Smooth muscle cell (in vitro differentiated cells): ENCODE results near the gene CXCL5. TPM values are rescaled to one million over a fixed set of nuclear protein-coding genes. Genes with fewer than 3 reads are reported as not detected.

Experiments
- DNase-seq: peaks from one replicate; lab custom pipeline; 2025; ENCODE audit not compliant: unreplicated experiment; lab: John Stamatoyannopoulos, UW
- H2AFZ ChIP-seq: fragments of 200-600 bp; sonication (generic); 2 replicates; pipeline ENCODE4 v1.6.0; 2016; ENCODE audit warnings: antibody characterized with exemption, low read depth, mild to moderate bottlenecking
- H3F3A ChIP-seq: fragments of 200-600 bp; sonication (generic); 2 replicates; pipeline ENCODE4 v1.6.0; 2017; ENCODE audit warnings: antibody characterized with exemption, low read depth
- H3K27ac ChIP-seq: fragments of 200-600 bp; sonication (generic); 2 replicates; pipeline ENCODE4 v1.5.1; 2016; ENCODE audit warnings: low read depth, mild to moderate bottlenecking
- H3K27me3 ChIP-seq: fragments of 200-600 bp; sonication (generic); 2 replicates; pipeline ENCODE4 v1.6.1; 2016; ENCODE audit warnings: low read depth, mild to moderate bottlenecking
- H3K36me3 ChIP-seq: fragments of 200-600 bp; sonication (generic); 2 replicates; pipeline ENCODE4 v1.5.1; 2016; ENCODE audit warnings: low read depth
- H3K4me1 ChIP-seq: fragments of 200-600 bp; sonication (generic); 2 replicates; pipeline ENCODE4 v1.5.1; 2016; ENCODE audit warnings: low read depth
- H3K4me2 ChIP-seq: fragments of 200-600 bp; sonication (generic); 2 replicates; pipeline ENCODE4 v1.6.0; 2016; ENCODE audit warnings: mild to moderate bottlenecking
- H3K4me3 ChIP-seq: fragments of 200-600 bp; sonication (generic); 2 replicates; pipeline ENCODE4 v1.5.1; 2016; ENCODE audit warnings: mild to moderate bottlenecking
- H3K79me2 ChIP-seq: fragments of 200-600 bp; sonication (generic); 2 replicates; pipeline ENCODE4 v1.6.0; 2016; ENCODE audit warnings: low read depth, mild to moderate bottlenecking
- H3K9ac ChIP-seq: fragments of 200-600 bp; sonication (generic); 2 replicates; pipeline ENCODE4 v1.6.0; 2016; ENCODE audit warnings: low read depth
- H3K9me3 ChIP-seq: fragments of 200-600 bp; sonication (generic); replicated peaks from 2 replicates; pipeline ENCODE4 v1.5.1; 2016; ENCODE audit warnings: low read depth
- H4K20me1 ChIP-seq: fragments of 200-600 bp; sonication (generic); 2 replicates; pipeline ENCODE4 v1.6.0; 2016; ENCODE audit warnings: low read depth
- WGBS: methylation state at CpG from one replicate; pipeline ENCODE4 v1.1.7; 2016; ENCODE audit warnings: low lambda C conversion rate; 5-methylcytosine and 5-hydroxymethylcytosine counted together
- polyA plus RNA-seq: library from polyadenylated mRNA; unstranded; fragments of >200 nt; fragmentation: Nextera tagmentation; extraction: Ambion mirVana; gene quantifications from 2 replicates; pipeline ENCODE4 v1.2.1, GENCODE V29; 2016
- total RNA-seq: library from RNA; depleted of rRNA; stranded (reverse); fragments of >200 nt; gene quantifications from 2 replicates; pipeline ENCODE4 v1.2.3, GENCODE V29; 2014
- TF ChIP-seq, protein P1 (sequence below): fragments of 200-600 bp; sonication (generic); IDR thresholded peaks from 2 replicates; pipeline ENCODE4 v1.5.1; 2017; ENCODE audit warnings: borderline replicate concordance, mild to moderate bottlenecking, antibody characterized with exemption; ENCODE audit not compliant: insufficient read depth, poor library complexity, severe bottlenecking

Gene CXCL5
- total and polyA plus RNA-seq, 2 experiments from 2014 or later, result 3.7 to 4.2 TPM

DNA sequence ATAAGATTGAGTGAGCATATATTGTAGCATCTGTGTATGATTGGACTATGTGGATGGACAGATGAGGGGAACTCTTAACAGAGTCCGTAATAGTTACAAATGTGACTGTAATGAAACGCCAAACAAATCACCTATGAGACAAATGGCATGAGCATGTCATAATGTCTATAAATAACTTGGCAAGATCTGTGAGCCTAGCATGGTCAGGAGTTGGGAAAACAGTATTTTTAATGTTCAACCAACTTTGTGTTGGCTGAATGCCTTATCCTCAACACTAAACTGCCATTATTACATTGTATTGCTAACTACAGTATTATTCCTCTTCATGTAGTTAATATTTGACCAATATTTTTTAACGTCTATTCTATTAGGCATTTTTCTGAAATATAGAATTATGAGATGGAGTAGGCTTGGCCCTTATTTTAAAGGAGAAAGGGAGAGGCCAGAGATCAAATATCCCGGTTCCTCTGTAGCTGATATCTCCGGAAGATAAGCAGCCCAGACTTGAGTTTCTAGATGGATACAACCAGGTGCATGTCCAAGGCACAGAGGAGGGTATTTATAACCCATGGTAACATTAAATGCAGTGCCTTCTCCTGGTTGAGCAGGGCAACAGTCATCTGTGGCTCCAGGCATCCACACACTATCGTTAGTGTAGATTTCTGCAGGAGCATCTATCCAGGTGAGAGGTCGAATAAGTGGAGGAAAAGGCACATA, 49.3 kb downstream of the CXCL5 start:
- Histone ChIP-seq H4K20me1 (no peaks in the 10 kb centered on the region), H3K9me3 (no peaks in the 10 kb centered on the region), H3F3A (no peaks in the 10 kb centered on the region), H3K4me3 (no peak overlapping the region), H3K79me2 (no peaks in the 10 kb centered on the region), H2AFZ (no peak overlapping the region), H3K4me2 (no peak overlapping the region), H3K36me3 (no peaks in the 10 kb centered on the region), H3K27ac (no peak overlapping the region), H3K9ac (no peak overlapping the region), H3K4me1 (peaks cover 14% of the 10 kb centered on the region), H3K27me3 (peaks cover 46% of the 10 kb centered on the region)
- TF ChIP-seq, protein P1, sequence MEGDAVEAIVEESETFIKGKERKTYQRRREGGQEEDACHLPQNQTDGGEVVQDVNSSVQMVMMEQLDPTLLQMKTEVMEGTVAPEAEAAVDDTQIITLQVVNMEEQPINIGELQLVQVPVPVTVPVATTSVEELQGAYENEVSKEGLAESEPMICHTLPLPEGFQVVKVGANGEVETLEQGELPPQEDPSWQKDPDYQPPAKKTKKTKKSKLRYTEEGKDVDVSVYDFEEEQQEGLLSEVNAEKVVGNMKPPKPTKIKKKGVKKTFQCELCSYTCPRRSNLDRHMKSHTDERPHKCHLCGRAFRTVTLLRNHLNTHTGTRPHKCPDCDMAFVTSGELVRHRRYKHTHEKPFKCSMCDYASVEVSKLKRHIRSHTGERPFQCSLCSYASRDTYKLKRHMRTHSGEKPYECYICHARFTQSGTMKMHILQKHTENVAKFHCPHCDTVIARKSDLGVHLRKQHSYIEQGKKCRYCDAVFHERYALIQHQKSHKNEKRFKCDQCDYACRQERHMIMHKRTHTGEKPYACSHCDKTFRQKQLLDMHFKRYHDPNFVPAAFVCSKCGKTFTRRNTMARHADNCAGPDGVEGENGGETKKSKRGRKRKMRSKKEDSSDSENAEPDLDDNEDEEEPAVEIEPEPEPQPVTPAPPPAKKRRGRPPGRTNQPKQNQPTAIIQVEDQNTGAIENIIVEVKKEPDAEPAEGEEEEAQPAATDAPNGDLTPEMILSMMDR, result no peak
- WGBS, result 83% methylated on average over 7 of the region's 7 CpGs
- no peak for DNase-seq

DNA sequence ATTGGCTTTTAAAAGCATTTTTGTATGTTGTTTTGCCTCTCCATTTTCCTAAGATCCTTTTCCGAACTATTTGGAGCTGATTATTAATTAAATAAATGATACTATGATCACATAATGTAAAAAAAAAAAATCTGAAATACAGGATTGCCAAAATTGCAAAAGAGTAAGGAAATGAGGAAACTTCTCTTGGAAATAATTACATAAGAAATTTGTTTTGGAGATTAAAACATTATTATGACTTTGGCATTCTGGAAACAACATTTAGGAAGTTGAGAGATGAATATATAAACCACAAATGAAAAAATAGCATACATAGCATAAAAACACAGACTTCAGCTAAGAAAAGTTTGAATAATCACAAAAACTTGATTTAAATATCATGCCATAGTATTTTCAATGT, 50.2 kb downstream of the CXCL5 start:
- peaks cover 20% of the 10 kb centered on the region for H3K4me1 ChIP-seq
- H3K9ac ChIP-seq, result no peak overlapping the region
- no peaks in the 10 kb centered on the region for H3F3A ChIP-seq
- no peaks in the 10 kb centered on the region for H4K20me1 ChIP-seq
- H3K27me3 ChIP-seq, result peaks cover 54% of the 10 kb centered on the region
- no peaks in the 10 kb centered on the region for H3K79me2 ChIP-seq
- no peaks in the 10 kb centered on the region for H3K36me3 ChIP-seq
- no peak overlapping the region for H3K4me3 ChIP-seq
- no peak overlapping the region for H3K4me2 ChIP-seq
- TF ChIP-seq, protein P1, result no peak
- no peak overlapping the region for H3K27ac ChIP-seq
- 95% methylated on average over 1 of the region's 1 CpG for WGBS
- no peak for DNase-seq
- H2AFZ ChIP-seq, result no peak overlapping the region
- no peaks in the 10 kb centered on the region for H3K9me3 ChIP-seq

DNA sequence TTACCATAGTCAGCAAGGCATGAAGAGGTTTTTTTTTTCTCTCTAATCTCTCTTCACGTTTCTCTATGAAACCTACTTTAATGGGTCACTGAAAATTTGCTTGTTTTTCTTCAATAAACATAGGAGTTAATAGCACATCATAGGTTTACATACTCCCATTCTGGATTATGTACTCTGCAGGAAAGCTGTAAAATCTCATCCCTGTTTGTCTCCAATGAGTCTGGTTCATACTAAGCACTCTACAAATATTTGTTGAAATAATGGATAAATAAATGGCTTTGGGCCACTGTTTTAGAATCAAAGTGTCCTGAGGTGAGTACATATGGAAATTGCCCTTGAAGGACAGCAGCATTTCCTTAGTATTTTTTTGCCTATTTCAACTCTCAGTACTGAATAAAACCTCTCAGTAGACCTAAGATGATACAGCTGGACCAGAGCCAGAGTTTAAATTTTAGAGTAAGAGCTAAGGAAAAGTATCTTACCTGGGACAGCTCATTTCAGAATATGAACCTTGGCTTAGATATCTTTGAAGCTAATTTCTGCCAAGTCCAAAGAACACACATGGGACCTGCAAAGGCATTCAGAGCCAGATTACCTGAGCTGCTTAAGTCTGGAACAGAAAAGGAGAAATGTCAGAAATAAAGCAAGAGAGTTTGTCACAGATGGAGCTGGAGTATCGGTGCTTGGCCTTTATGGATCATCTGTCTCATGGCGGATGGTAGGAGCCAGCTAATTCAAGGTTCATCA, 51.1 kb downstream of the CXCL5 start:
- Histone ChIP-seq H4K20me1 (no peaks in the 10 kb centered on the region), H3K4me3 (no peak overlapping the region), H3K27ac (no peak overlapping the region), H3K36me3 (no peaks in the 10 kb centered on the region), H3K4me1 (peaks cover 24% of the 10 kb centered on the region), H3K9me3 (no peaks in the 10 kb centered on the region), H3F3A (no peaks in the 10 kb centered on the region), H2AFZ (no peak overlapping the region), H3K79me2 (no peaks in the 10 kb centered on the region), H3K4me2 (no peak overlapping the region), H3K9ac (no peak overlapping the region), H3K27me3 (peaks cover 63% of the 10 kb centered on the region)
- TF ChIP-seq, protein P1, result no peak
- WGBS, result 75% methylated on average over 3 of the region's 3 CpGs
- DNase-seq, result no peak
